Activated CD8-positive, alpha-beta memory T cell treated with anti-CD3 and anti-CD28 coated beads for 24 hours (primary cell): ENCODE results near the gene STIL.

Experiments
- DNase-seq: peaks from one replicate; pipeline ENCODE4 v3.0.0-alpha.2; 2020

STIL gene

GRCh38 chr1:47232187-47232874, 81.6 kb downstream of the STIL start, which contains the start of gene TAL1:
Gene TAL1 (minus strand): TSS chr1:47232225. CDS start chr1:47225888, 6,337 bp downstream.
- DNase-seq, result no peak

- DNase-seq, result peak; percentile 69
Observed at GRCh38 chr1:47231301-47232186, 82.4 kb downstream of the STIL start.

GRCh38 chr1:47230692-47231300, 83.2 kb downstream of the STIL start:
- no peak for DNase-seq

GRCh38 chr1:47229886-47230691, 83.9 kb downstream of the STIL start:
- no peak for DNase-seq

- DNase-seq, result no peak
Observed at GRCh38 chr1:47229031-47229885, 84.7 kb downstream of the STIL start.

- DNase-seq, result no peak
Observed at GRCh38 chr1:47228644-47229030, 85.3 kb downstream of the STIL start.

GRCh38 chr1:47227341-47228232, 86.4 kb downstream of the STIL start:
- no peak for DNase-seq

GRCh38 chr1:47226839-47227215, 87.1 kb downstream of the STIL start:
- DNase-seq, result no peak

- DNase-seq, result no peak
Observed at GRCh38 chr1:47226121-47226838, 87.7 kb downstream of the STIL start.

GRCh38 chr1:47225430-47226100, 88.4 kb downstream of the STIL start:
- DNase-seq, result no peak

- DNase-seq, result no peak
Observed at GRCh38 chr1:47224676-47225399, 89.1 kb downstream of the STIL start.

- no peak for DNase-seq
Observed at GRCh38 chr1:47223921-47224675, 89.8 kb downstream of the STIL start.

GRCh38 chr1:47223174-47223920, 90.6 kb downstream of the STIL start:
- DNase-seq, result no peak

- no peak for DNase-seq
Observed at GRCh38 chr1:47222476-47222875, 91.5 kb downstream of the STIL start.

GRCh38 chr1:47219590-47220220, 94.2 kb downstream of the STIL start:
- no peak for DNase-seq

GRCh38 chr1:47219001-47219400, 94.9 kb downstream of the STIL start:
- no peak for DNase-seq
